HEK293 (cell line): ENCODE measurements around the gene NTN5.

ENCODE experiments used
- HIC1 ChIP-seq: fragments of 450-650 bp; formaldehyde crosslinking; IDR thresholded peaks from 2 replicates; pipeline ENCODE4 v1.5.1; 2016; ENCODE audit warnings: missing biosample characterization, missing genetic modification characterization
- PRDM4 ChIP-seq: fragments of 450-650 bp; formaldehyde crosslinking; IDR thresholded peaks from 2 replicates; pipeline ENCODE4 v1.5.1; 2017; ENCODE audit warnings: missing biosample characterization, missing genetic modification characterization
- SP3 ChIP-seq: fragments of 450-650 bp; formaldehyde crosslinking; IDR thresholded peaks from 2 replicates; pipeline ENCODE4 v1.5.1; 2016; ENCODE audit warnings: missing biosample characterization, missing genetic modification characterization
- ZBTB10 ChIP-seq: fragments of 450-650 bp; formaldehyde crosslinking; IDR thresholded peaks from 2 replicates; pipeline ENCODE4 v1.5.1; 2016; ENCODE audit warnings: missing biosample characterization, missing genetic modification characterization
- ZBTB20 ChIP-seq: fragments of 450-650 bp; formaldehyde crosslinking; IDR thresholded peaks from 2 replicates; pipeline ENCODE4 v1.5.1; 2016; ENCODE audit warnings: missing biosample characterization, missing genetic modification characterization
- ZFP69B ChIP-seq: fragments of 450-650 bp; formaldehyde crosslinking; IDR thresholded peaks from 2 replicates; pipeline ENCODE4 v1.5.1; 2016; ENCODE audit warnings: missing biosample characterization, missing genetic modification characterization
- ZNF133 ChIP-seq: fragments of 450-650 bp; formaldehyde crosslinking; IDR thresholded peaks from 2 replicates; pipeline ENCODE4 v1.5.1; 2016; ENCODE audit warnings: missing biosample characterization, missing genetic modification characterization
- ZNF155 ChIP-seq: fragments of 450-650 bp; formaldehyde crosslinking; IDR thresholded peaks from 2 replicates; pipeline ENCODE4 v1.5.1; 2016; ENCODE audit warnings: missing biosample characterization, missing genetic modification characterization
- ZNF362 ChIP-seq: fragments of 450-650 bp; formaldehyde crosslinking; IDR thresholded peaks from 2 replicates; pipeline ENCODE4 v1.5.1; 2016; ENCODE audit warnings: missing biosample characterization, missing genetic modification characterization
- ZNF398 ChIP-seq: fragments of 450-650 bp; formaldehyde crosslinking; IDR thresholded peaks from 2 replicates; pipeline ENCODE4 v1.5.1; 2017; ENCODE audit warnings: missing biosample characterization, missing genetic modification characterization
- ZNF423 ChIP-seq: fragments of 450-650 bp; formaldehyde crosslinking; IDR thresholded peaks from 2 replicates; pipeline ENCODE4 v1.5.1; 2016; ENCODE audit warnings: missing biosample characterization, missing genetic modification characterization
- ZNF548 ChIP-seq: fragments of 450-650 bp; formaldehyde crosslinking; IDR thresholded peaks from 2 replicates; pipeline ENCODE4 v1.5.1; 2016; ENCODE audit warnings: missing biosample characterization, missing genetic modification characterization
- ZNF585B ChIP-seq: fragments of 450-650 bp; formaldehyde crosslinking; IDR thresholded peaks from 2 replicates; pipeline ENCODE4 v1.5.1; 2016; ENCODE audit warnings: missing biosample characterization, missing genetic modification characterization
- ZNF629 ChIP-seq: fragments of 450-650 bp; formaldehyde crosslinking; IDR thresholded peaks from 2 replicates; pipeline ENCODE4 v1.5.1; 2017; ENCODE audit warnings: missing biosample characterization, missing genetic modification characterization
- ZNF76 ChIP-seq: fragments of 450-650 bp; formaldehyde crosslinking; IDR thresholded peaks from 2 replicates; pipeline ENCODE4; 2016; ENCODE audit warnings: low read depth, missing biosample characterization, missing genetic modification characterization, borderline replicate concordance
- ZNF843 ChIP-seq: fragments of 450-650 bp; formaldehyde crosslinking; IDR thresholded peaks from 2 replicates; pipeline ENCODE4 v1.5.1; 2016; ENCODE audit warnings: missing biosample characterization, missing genetic modification characterization
- TF ChIP-seq, protein P1 (sequence below): fragments of 450-650 bp; formaldehyde crosslinking; IDR thresholded peaks from 2 replicates; pipeline ENCODE4 v1.5.1; 2016; ENCODE audit warnings: missing biosample characterization, missing genetic modification characterization
- TF ChIP-seq, protein P2 (sequence below): fragments of 450-650 bp; formaldehyde crosslinking; IDR thresholded peaks from 2 replicates; pipeline ENCODE4 v1.5.1; 2016; ENCODE audit warnings: missing biosample characterization, missing genetic modification characterization
- TF ChIP-seq, protein P3 (sequence below): fragments of 450-650 bp; formaldehyde crosslinking; optimal IDR thresholded peaks from 2 replicates; pipeline ENCODE3; 2016; ENCODE audit warnings: missing biosample characterization, mild to moderate bottlenecking, missing genetic modification characterization
- TF ChIP-seq, protein P4 (sequence below): fragments of 450-650 bp; formaldehyde crosslinking; IDR thresholded peaks from 2 replicates; pipeline ENCODE4 v1.5.1; 2016; ENCODE audit warnings: missing biosample characterization, missing genetic modification characterization

NTN5 gene

DNA sequence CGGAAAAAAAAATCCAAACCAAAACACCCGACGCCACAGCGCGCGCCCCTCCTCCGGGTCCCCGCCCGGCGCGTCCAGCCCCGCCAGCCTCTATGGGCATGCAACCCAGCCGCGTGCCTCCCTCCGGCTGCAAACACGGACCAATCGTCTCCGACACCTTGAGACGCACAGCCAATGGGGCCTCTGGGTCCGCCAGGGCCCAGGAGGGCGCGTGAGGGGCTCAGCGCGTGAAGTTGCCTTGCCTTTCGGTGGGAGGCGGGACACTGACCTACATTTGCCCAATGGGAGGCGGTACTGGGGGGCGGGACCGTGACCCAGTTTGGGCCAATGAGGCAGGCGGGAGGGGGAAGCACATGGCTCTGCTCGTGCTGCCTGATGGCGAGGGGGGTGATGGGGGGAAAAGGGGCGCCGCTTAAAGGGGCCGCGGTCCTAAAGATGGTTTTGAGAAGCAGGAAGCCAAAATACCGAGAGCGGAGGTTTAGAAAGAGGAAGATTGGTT lies 35.3 kb downstream of the NTN5 start (continued):
- TF ChIP-seq ZNF76 (tag by site-specific recombination) (peak; percentile 80), ZNF133 (no peak), ZNF155 (tag by site-specific recombination) (no peak), ZFP69B (tag by site-specific recombination) (peak; percentile 95; the same call in 1 of the 2 replicates), ZNF843 (tag by site-specific recombination) (no peak), ZNF629 (peak; percentile 78), ZNF585B (no peak), PRDM4 (tag by site-specific recombination) (0 out of 2 replicates have a peak, but pooled peaks have one; percentile 36), ZBTB20 (tag by site-specific recombination) (peak; percentile 90; the same call in 1 of the 2 replicates), HIC1 (tag by site-specific recombination) (peak; percentile 94), ZNF398 (tag by site-specific recombination) (peak; percentile 94), ZNF548 (tag by site-specific recombination) (no peak), ZNF423 (tag by site-specific recombination) (no peak), SP3 (tag by site-specific recombination) (peak; percentile 96), ZBTB10 (tag by site-specific recombination) (peak; percentile 99), ZNF362 (tag by site-specific recombination) (peak; percentile 1; the same call in 1 of the 2 replicates)
- TF ChIP-seq, protein P1, sequence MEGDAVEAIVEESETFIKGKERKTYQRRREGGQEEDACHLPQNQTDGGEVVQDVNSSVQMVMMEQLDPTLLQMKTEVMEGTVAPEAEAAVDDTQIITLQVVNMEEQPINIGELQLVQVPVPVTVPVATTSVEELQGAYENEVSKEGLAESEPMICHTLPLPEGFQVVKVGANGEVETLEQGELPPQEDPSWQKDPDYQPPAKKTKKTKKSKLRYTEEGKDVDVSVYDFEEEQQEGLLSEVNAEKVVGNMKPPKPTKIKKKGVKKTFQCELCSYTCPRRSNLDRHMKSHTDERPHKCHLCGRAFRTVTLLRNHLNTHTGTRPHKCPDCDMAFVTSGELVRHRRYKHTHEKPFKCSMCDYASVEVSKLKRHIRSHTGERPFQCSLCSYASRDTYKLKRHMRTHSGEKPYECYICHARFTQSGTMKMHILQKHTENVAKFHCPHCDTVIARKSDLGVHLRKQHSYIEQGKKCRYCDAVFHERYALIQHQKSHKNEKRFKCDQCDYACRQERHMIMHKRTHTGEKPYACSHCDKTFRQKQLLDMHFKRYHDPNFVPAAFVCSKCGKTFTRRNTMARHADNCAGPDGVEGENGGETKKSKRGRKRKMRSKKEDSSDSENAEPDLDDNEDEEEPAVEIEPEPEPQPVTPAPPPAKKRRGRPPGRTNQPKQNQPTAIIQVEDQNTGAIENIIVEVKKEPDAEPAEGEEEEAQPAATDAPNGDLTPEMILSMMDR (tag by site-specific recombination): no peak
- TF ChIP-seq, protein P2, sequence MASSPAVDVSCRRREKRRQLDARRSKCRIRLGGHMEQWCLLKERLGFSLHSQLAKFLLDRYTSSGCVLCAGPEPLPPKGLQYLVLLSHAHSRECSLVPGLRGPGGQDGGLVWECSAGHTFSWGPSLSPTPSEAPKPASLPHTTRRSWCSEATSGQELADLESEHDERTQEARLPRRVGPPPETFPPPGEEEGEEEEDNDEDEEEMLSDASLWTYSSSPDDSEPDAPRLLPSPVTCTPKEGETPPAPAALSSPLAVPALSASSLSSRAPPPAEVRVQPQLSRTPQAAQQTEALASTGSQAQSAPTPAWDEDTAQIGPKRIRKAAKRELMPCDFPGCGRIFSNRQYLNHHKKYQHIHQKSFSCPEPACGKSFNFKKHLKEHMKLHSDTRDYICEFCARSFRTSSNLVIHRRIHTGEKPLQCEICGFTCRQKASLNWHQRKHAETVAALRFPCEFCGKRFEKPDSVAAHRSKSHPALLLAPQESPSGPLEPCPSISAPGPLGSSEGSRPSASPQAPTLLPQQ (tag by site-specific recombination): peak; percentile 97
- TF ChIP-seq, protein P3, sequence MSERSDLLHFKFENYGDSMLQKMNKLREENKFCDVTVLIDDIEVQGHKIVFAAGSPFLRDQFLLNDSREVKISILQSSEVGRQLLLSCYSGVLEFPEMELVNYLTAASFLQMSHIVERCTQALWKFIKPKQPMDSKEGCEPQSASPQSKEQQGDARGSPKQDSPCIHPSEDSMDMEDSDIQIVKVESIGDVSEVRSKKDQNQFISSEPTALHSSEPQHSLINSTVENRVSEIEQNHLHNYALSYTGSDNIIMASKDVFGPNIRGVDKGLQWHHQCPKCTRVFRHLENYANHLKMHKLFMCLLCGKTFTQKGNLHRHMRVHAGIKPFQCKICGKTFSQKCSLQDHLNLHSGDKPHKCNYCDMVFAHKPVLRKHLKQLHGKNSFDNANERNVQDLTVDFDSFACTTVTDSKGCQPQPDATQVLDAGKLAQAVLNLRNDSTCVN (tag by site-specific recombination): peak; percentile 96
- TF ChIP-seq, protein P4, sequence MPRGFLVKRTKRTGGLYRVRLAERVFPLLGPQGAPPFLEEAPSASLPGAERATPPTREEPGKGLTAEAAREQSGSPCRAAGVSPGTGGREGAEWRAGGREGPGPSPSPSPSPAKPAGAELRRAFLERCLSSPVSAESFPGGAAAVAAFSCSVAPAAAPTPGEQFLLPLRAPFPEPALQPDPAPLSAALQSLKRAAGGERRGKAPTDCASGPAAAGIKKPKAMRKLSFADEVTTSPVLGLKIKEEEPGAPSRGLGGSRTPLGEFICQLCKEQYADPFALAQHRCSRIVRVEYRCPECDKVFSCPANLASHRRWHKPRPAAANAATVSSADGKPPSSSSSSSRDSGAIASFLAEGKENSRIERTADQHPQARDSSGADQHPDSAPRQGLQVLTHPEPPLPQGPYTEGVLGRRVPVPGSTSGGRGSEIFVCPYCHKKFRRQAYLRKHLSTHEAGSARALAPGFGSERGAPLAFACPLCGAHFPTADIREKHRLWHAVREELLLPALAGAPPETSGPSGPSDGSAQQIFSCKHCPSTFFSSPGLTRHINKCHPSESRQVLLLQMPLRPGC (tag by site-specific recombination): peak; percentile 84; the same call in 1 of the 2 replicates
